Islet of Langerhans (tissue), 1 donor: ENCODE data around the gene PFN1.

Experiments used
- FAIRE-seq: peaks from one replicate; lab custom pipeline; 2011; peaks lifted over from hg19 to GRCh38; lab: Jason Lieb, UNC

PFN1 gene

DNA sequence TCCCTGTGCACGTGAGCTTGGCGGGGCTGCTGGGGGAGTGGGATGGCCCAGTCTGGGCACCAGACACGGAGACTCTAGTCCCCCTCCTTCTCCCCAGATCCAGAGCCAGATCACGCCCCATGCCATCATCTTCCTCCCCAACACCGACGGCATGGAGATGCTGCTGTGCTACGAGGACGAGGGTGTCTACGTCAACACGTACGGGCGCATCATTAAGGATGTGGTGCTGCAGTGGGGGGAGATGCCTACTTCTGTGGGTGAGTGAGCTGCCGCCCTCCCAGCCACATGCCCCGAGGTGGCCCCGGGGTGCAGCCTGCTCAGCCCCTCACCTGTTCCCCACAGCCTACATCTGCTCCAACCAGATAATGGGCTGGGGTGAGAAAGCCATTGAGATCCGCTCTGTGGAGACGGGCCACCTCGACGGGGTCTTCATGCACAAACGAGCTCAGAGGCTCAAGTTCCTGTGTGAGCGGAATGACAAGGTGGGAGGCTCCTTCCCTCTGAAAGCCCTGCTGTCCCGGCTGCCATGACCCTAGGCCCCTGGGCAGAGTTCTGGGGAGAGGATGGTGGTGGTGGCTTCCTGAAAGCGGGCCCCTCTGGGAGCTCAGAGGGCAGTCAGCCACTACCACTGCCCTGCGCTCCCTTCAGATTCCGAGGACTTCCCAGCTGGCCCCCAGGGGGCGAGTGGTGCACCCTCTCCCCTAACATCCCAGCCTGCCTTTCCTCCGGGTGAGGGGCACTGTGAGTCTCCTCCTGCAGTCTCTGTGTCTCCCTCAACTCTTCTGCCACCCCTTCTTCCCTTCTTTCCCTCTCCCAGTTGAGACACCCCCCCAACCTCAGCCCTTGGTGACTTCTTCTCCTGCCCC, 51.8 kb downstream of the PFN1 start:
- FAIRE-seq = no peak

DNA sequence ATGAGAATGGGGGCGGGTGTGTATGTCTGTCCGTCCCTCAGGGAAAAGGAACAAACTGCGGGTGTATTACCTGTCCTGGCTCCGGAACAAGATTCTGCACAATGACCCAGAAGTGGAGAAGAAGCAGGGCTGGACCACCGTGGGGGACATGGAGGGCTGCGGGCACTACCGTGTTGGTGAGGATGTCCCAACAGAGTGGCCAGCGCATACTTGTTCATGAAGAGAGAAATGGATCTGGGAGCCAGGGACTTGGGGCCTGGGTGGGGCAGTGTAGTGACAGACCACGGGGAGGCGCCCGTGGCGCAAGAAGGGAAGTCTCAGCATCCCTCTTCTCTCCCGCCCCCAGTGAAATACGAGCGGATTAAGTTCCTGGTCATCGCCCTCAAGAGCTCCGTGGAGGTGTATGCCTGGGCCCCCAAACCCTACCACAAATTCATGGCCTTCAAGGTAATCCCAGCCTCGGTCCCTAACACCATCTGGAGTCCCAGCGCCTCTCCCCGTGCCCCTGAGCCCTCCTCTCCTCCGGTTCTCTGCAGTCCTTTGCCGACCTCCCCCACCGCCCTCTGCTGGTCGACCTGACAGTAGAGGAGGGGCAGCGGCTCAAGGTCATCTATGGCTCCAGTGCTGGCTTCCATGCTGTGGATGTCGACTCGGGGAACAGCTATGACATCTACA, 52.5 kb downstream of the PFN1 start:
- no peak for FAIRE-seq
